Large intestine (tissue), 3 donors: Measurements from ENCODE around the gene ATP6V0E2. TPM values are rescaled to one million over a fixed set of nuclear protein-coding genes. Genes with fewer than 3 reads are reported as not detected.
"Not testable (repeated sequence)": the region's sequence is repeated elsewhere in the genome, so short reads cannot be mapped to it uniquely, and the experiment has no call there.

Source experiments
- DNase-seq, 2 donors: peaks; one replicate each; pipeline versions ENCODE4 v3.0.0 to v3.0.0-alpha.2; 2013
- H3K27ac ChIP-seq: one replicate; pipeline ENCODE4 v1.5.1; 2013; ENCODE audit warnings: low read length
- H3K27me3 ChIP-seq: 2 replicates; pipeline ENCODE4 v1.6.1; 2013; ENCODE audit warnings: low read length; ENCODE audit not compliant: control insufficient read depth, insufficient read depth
- H3K36me3 ChIP-seq: 2 replicates; pipeline ENCODE4 v1.6.1; 2013; ENCODE audit warnings: low read length; ENCODE audit not compliant: control insufficient read depth, insufficient read depth
- H3K4me1 ChIP-seq: one replicate; pipeline ENCODE4 v1.6.1; 2013; ENCODE audit warnings: low read length; ENCODE audit not compliant: control insufficient read depth, insufficient read depth
- H3K4me3 ChIP-seq: one replicate; pipeline ENCODE4 v1.5.1; 2013; ENCODE audit warnings: low read length
- H3K9me3 ChIP-seq: one replicate; pipeline ENCODE4 v1.6.1; 2013; ENCODE audit warnings: mild to moderate bottlenecking, low read depth, low read length, moderate library complexity; ENCODE audit not compliant: control insufficient read depth
- WGBS: methylation state at CpG from one replicate; pipeline ENCODE4 v1.1.5; 2013; ENCODE audit warnings: low lambda C conversion rate; ENCODE audit not compliant: insufficient coverage; 5-methylcytosine and 5-hydroxymethylcytosine counted together
- polyA plus RNA-seq: library from polyadenylated mRNA; unstranded; fragments of 120-200 nt; gene quantifications from one replicate; pipeline ENCODE4 v1.2.1, GENCODE V29; 2013

ATP6V0E2 gene
- polyA plus RNA-seq, 1 donor: 15.6 TPM

DNA sequence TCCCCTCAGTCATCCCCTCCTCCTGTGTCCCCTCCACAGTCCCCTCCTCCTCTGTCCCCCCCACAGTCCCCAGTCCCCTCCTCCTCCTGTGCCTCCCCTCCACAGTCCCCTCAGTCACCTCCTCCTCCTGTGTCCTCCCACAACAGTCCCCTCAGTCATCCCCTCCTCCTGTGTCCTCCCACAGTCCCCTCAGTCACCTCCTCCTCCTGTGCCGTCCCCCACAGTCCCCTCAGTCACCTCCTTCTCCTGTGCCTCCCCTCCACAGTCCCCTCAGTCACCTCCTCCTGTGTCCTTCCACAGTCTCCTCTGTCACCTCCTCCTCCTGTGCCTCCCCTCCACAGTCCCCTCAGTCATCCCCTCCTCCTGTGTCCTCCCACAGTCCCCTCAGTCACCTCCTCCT is 43.2 kb upstream of the ATP6V0E2 start:
- H3K4me3 ChIP-seq, H3K9me3 ChIP-seq, H3K4me1 ChIP-seq, H3K27ac ChIP-seq, DNase-seq, H3K36me3 ChIP-seq: not testable (repeated sequence)
- no CpG with 5 or more reads among the region's 1 CpG for WGBS
- H3K27me3 ChIP-seq: peaks cover 17% of the 10 kb centered on the region

DNA sequence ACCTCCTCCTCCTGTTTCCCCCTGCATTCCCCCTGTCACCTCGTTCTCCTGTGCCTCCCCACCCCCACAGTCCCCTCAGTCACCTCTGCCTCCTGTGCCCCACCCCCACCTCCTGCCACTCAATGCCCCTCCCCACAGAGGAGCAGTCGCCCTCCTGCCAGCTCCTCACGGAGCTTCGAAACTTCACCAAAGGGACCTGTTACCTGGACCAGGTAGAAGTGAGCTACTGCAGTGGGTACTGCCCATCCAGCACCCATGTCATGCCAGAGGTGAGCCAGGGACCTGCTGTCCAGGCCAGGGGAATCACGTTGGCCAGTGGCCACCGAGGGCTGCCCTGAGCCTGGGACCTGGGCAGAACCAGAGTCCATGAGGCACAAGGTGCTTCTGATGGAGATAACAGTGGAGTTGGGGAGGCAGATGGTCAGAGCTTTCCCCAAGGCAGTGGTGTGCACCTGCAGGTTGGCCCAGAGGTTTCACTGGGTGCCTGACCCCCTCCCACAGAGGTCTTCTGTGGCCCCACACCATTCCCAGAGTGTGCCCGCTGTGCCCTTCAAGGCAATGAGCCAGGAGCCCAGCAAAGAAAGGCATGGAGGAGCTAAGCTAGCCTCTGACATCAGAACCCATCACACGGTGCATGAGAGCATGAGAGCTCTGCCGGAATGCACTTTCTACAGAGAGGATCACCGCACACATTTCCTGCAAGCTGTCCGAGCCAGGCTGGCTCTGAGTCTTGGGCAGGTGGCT is 42.6 kb upstream of the ATP6V0E2 start:
- DNase-seq: no peak
- H3K4me3 ChIP-seq: no peak overlapping the region
- H3K27ac ChIP-seq: no peak overlapping the region
- peaks cover 17% of the 10 kb centered on the region for H3K27me3 ChIP-seq
- H3K9me3 ChIP-seq: no peaks in the 10 kb centered on the region
- H3K36me3 ChIP-seq: no peaks in the 10 kb centered on the region
- no peaks in the 10 kb centered on the region for H3K4me1 ChIP-seq
- no CpG with 5 or more reads among the region's 11 CpGs for WGBS

GRCh38 chr7:149831741-149832219 is 42.0 kb upstream of the ATP6V0E2 start:
- no peaks in the 10 kb centered on the region for H3K36me3 ChIP-seq
- H3K27me3 ChIP-seq: peaks cover 17% of the 10 kb centered on the region
- no peak for DNase-seq
- no peaks in the 10 kb centered on the region for H3K9me3 ChIP-seq
- 67% methylated on average over 1 of the region's 9 CpGs for WGBS
- H3K4me1 ChIP-seq: no peaks in the 10 kb centered on the region
- no peak overlapping the region for H3K27ac ChIP-seq
- no peak overlapping the region for H3K4me3 ChIP-seq

GRCh38 chr7:149832332-149833041 is 41.3 kb upstream of the ATP6V0E2 start:
- no peaks in the 10 kb centered on the region for H3K9me3 ChIP-seq
- H3K27me3 ChIP-seq: peaks cover 17% of the 10 kb centered on the region
- no peak for DNase-seq
- no peaks in the 10 kb centered on the region for H3K36me3 ChIP-seq
- H3K4me3 ChIP-seq: no peak overlapping the region
- H3K4me1 ChIP-seq: no peaks in the 10 kb centered on the region
- H3K27ac ChIP-seq: no peak overlapping the region
- no CpG with 5 or more reads among the region's 13 CpGs for WGBS

DNA sequence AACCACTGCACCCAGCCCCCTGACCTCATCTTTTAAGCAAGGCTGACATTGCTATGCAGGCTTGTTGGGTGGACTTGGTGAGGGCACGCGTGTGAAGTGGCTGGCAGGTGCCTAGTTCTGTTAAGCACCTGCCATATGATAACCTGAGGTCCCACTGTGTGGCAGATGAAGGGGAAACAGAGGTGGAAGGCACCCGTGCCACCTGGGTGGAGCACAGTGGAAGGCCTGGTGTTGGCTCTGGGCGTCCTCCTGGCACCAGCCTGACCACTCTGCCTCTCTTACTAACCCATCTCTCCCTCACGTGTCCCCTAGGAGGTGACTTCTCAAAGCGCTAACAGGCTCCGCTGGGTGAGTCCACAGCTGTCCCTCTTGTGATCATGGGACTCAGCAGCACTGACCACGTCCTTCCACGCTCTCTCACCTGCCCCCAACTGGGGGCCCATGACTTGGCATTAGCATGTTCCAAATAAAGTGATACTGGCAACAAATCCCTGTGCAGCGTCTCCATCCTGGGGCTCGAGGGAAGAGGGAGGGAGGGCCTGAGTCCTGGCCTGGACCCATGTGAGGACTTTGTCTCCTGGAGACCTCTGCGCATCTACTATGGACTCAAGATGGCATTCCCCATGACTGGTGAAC is 40.2 kb upstream of the ATP6V0E2 start:
- Histone ChIP-seq H3K4me1 (no peaks in the 10 kb centered on the region), H3K36me3 (no peaks in the 10 kb centered on the region), H3K27me3 (peaks cover 17% of the 10 kb centered on the region), H3K27ac (no peak overlapping the region), H3K9me3 (no peaks in the 10 kb centered on the region), H3K4me3 (no peak overlapping the region)
- no peak for DNase-seq
- WGBS: 100% methylated on average over 1 of the region's 12 CpGs

- peaks cover 17% of the 10 kb centered on the region for H3K27me3 ChIP-seq
- H3K4me1 ChIP-seq: peaks cover 6% of the 10 kb centered on the region
- 82% methylated on average over 2 of the region's 8 CpGs for WGBS
- H3K9me3 ChIP-seq: no peaks in the 10 kb centered on the region
- H3K4me3 ChIP-seq: no peak overlapping the region
- no peak for DNase-seq
- H3K36me3 ChIP-seq: no peaks in the 10 kb centered on the region
- H3K27ac ChIP-seq: no peak overlapping the region
Measured at GRCh38 chr7:149834601-149835000, 39.2 kb upstream of the ATP6V0E2 start.

DNA sequence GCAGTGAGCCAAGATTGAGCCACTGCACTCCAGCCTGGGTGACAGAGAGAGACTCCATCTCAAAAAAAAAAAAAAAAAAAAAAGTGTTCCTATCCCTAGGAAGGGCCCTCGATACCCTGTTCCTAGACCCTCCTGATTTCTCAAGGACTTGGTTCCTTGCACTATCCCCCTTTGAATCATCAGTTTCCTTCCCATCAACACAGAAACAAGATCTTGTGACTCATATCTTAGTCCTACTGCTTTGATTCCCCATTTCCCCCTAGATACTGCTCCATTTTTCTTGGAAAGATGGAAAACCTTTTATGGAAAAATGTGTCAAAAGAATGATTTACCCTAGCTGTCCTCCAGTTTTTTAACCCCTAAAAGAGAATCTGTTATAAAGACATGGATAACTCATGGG is 37.3 kb upstream of the ATP6V0E2 start:
- Histone ChIP-seq H3K4me1 (peaks cover 6% of the 10 kb centered on the region), H3K27ac (no peak overlapping the region), H3K27me3 (peaks cover 14% of the 10 kb centered on the region), H3K9me3 (no peaks in the 10 kb centered on the region), H3K4me3 (no peak overlapping the region), H3K36me3 (no peaks in the 10 kb centered on the region)
- no CpG with 5 or more reads among the region's 1 CpG for WGBS
- no peak for DNase-seq

GRCh38 chr7:149837564-149838223 is 36.1 kb upstream of the ATP6V0E2 start:
- DNase-seq: no peak
- H3K9me3 ChIP-seq: no peaks in the 10 kb centered on the region
- 80% methylated on average over 1 of the region's 17 CpGs for WGBS
- no peak overlapping the region for H3K4me3 ChIP-seq
- H3K27ac ChIP-seq: no peak overlapping the region
- peaks cover 6% of the 10 kb centered on the region for H3K4me1 ChIP-seq
- H3K36me3 ChIP-seq: no peaks in the 10 kb centered on the region
- peaks cover 5% of the 10 kb centered on the region for H3K27me3 ChIP-seq

DNA sequence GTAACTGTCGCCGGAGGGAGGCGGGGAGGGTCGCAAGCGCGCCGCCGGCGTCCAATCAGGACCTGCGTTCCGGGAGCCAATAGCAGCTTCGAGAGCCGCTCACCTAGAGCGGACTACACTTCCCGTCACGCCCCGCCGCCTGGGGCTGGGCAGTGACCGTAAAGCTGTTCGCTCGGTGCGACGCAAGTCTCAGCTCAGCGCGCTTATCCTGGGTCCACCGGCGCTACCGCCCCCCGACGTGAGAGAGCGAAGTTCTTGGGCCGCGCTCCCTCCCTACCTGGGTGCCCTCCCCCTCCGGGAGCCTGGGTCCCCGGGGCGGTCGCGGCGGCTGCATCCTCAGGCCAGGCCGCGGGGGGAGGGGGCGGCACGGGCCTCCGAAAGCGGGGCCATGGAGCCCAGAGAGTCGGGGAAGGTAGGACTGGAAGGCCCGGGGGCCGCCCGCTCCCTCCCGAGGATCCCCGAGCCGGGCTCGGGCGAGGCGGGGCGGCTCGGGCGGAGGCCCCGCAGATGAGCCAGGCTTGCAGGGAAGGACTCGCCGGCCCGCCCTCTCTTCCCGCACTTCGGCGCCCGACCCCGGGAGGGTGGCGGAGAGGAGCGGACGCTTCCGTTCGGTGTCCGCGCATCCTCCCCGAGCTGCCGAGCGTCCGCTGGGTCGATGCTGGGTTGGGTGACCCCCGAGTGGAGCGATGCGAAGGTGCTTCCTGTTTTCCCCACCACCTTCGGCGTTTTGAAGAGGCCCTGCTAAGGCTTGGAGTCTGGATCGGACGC is 35.4 kb upstream of the ATP6V0E2 start, which contains the start of gene ZNF862:
Gene ZNF862 (plus strand): TSS at position 152 of the 768 bp plus-strand sequence. CDS start 237 bp downstream, at position 389.
- peak; percentile 99 to 100 for DNase-seq
- no peaks in the 10 kb centered on the region for H3K36me3 ChIP-seq
- H3K4me1 ChIP-seq: peaks cover 6% of the 10 kb centered on the region
- peaks cover 5% of the 10 kb centered on the region for H3K27me3 ChIP-seq
- no CpG with 5 or more reads among the region's 86 CpGs for WGBS
- H3K4me3 ChIP-seq: peak within 1 kb of the TSS; percentile 85
- peak within 1 kb of the TSS; percentile 77 for H3K27ac ChIP-seq
- H3K9me3 ChIP-seq: no peaks in the 10 kb centered on the region
